ENCODE data around the gene LRRC15. TPM values are rescaled to one million over a fixed set of nuclear protein-coding genes. Genes with fewer than 3 reads are reported as not detected.
A peak's percentile ranks its signal among the peaks of the same experiment; 100 is the strongest.

The LRRC15 gene
- total RNA-seq, 1 experiment from 2014 or later = 0.36 TPM

DNA sequence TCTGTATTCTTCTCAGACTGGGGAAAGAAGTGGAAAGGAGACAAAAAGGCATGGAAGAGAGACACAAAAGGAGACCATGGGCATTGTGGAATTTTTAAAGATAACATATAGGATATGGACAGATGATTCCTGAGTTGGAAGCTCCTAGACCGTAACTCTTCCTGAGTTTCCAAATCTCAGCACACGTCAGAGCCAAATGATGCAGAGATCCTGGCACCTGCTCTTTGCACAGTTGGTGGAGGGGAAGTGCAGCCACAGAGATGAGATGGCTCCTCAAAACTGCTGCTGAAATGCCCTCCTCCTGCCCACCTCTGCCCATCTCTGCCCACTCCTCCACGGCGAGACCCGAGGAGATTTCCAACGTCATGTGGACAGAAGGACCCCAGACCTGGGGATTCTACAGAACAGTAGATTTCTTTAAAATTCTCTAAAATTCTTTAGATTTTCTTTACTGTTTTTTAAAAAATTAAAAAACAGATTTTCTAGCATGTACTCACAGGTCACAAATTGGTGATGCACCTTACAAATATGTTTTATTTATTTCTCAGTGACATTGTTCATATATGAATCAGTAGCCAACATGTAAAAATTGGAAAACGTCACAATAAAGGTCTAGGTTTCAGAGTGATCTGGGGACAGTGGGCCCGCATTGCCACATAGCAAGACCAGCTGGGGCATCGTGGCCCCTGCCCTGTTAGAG lies 26.5 kb downstream of the LRRC15 start:
- DNase-seq (peak; percentile 27), ATAC-seq (no peak)
- no peak overlapping the region for H3K4me2 ChIP-seq (ENCODE audit: low read length)
- no peak overlapping the region for H3K27ac ChIP-seq (ENCODE audit: low read length)
- H3K36me3 ChIP-seq (ENCODE audit: low read depth, low read length) = no peaks in the 10 kb centered on the region
- H3K79me2 ChIP-seq (ENCODE audit: low read length) = no peaks in the 10 kb centered on the region
- H3F3A ChIP-seq (ENCODE audit: low read length, unreplicated experiment) = no peaks in the 10 kb centered on the region
- no peaks in the 10 kb centered on the region for H3K9me2 ChIP-seq (replicated peaks; ENCODE audit: low read length)
- POLR2A ChIA-PET (ENCODE audit: unreplicated experiment) = no interaction called here
- no peak overlapping the region for H3K9ac ChIP-seq (ENCODE audit: low read length)
- H3K4me1 ChIP-seq (ENCODE audit: insufficient read depth, low read length) = no peaks in the 10 kb centered on the region; the same call in 1 of the 2 replicates
- intact Hi-C loops (cut with micrococcal nuclease) = loop anchor here (5.0 kb wide), 1 partner anchor 676 kb away; no protein-coding TSS in a partner anchor
- no peak overlapping the region for H3K4me3 ChIP-seq (ENCODE audit: low read length)
- H4K20me1 ChIP-seq (ENCODE audit: low read length) = no peaks in the 10 kb centered on the region
- no peaks in the 10 kb centered on the region for H3K9me3 ChIP-seq (ENCODE audit: low read length)
- no peaks in the 10 kb centered on the region for H3K27me3 ChIP-seq (ENCODE audit: low read length)
- no peak for TF ChIP-seq EZH2 (IDR thresholded peaks at IDR 0.05; ENCODE audit: low read length, unreplicated experiment)
- no peak for TF ChIP-seq CTCF (conservative IDR thresholded peaks at IDR 0.05; ENCODE audit: low read depth, low read length)
- TF ChIP-seq EZH2phosphoT487 (IDR thresholded peaks at IDR 0.05; ENCODE audit: borderline replicate concordance, low read length) = no peak
- CTCF ChIA-PET = interaction anchor here (0.6 to 1.0 kb wide), 5 partner anchors 15 to 635 kb away, joined by 3 to 4 read pairs (median 4); no protein-coding TSS in a partner anchor
- BruUV-seq (replicated peaks) = no TSS peak
- H2AFZ ChIP-seq (ENCODE audit: low read length) = no peak overlapping the region

DNA sequence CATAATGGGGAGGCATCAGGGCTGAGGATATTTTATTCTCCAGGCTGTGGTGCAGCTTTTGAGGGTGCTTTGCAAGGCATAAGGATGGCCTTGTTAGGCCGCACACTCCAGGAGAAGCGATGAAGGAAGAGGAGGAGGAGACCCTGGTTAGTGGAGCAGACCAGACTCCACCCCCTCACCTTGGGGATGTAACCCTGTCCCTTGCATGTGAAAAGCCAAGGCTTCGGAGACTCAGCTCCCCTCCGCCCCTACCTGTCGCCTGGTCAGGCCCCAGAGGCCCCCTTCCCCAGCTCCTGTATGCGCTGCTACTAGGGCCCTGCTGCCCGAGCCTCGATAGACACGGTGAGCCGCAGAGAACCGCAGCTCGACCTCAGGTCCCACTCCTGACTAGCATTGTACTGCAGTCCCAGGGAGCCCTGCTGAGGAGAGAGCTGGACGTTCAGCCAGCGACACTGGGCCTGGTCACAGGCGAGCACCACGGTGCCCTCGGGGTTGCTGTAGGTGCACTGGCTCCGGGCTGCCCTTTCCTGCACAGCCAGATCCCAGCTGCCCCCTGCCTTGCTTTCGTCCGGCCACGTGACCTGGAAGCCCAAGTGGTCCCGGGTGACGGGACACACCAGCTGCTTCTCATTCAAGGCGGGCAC lies 28.7 kb downstream of the LRRC15 start:
- Histone ChIP-seq H3K4me2 (ENCODE audit: low read length) (no peak overlapping the region), H4K20me1 (ENCODE audit: low read length) (no peaks in the 10 kb centered on the region), H3K79me2 (ENCODE audit: low read length) (no peaks in the 10 kb centered on the region), H3K4me3 (ENCODE audit: low read length) (no peak overlapping the region), H3K4me1 (ENCODE audit: insufficient read depth, low read length) (no peaks in the 10 kb centered on the region; the same call in 1 of the 2 replicates), H3K27me3 (ENCODE audit: low read length) (no peaks in the 10 kb centered on the region), H3K9me2 (replicated peaks; ENCODE audit: low read length) (no peaks in the 10 kb centered on the region), H3K27ac (ENCODE audit: low read length) (no peak overlapping the region), H2AFZ (ENCODE audit: low read length) (no peak overlapping the region), H3F3A (ENCODE audit: low read length, unreplicated experiment) (no peaks in the 10 kb centered on the region), H3K36me3 (ENCODE audit: low read depth, low read length) (no peaks in the 10 kb centered on the region), H3K9ac (ENCODE audit: low read length) (no peak overlapping the region), H3K9me3 (ENCODE audit: low read length) (no peaks in the 10 kb centered on the region)
- ChIA-PET CTCF (interaction anchor here (0.7 kb wide), 1 partner anchor 63 kb away, joined by 3 read pairs; no protein-coding TSS in a partner anchor), POLR2A (ENCODE audit: unreplicated experiment) (no interaction called here)
- TF ChIP-seq CTCF (conservative IDR thresholded peaks at IDR 0.05; ENCODE audit: low read depth, low read length) (no peak), EZH2phosphoT487 (IDR thresholded peaks at IDR 0.05; ENCODE audit: borderline replicate concordance, low read length) (no peak), EZH2 (IDR thresholded peaks at IDR 0.05; ENCODE audit: low read length, unreplicated experiment) (no peak)
- intact Hi-C loops (cut with micrococcal nuclease) = loop anchor here (5.0 kb wide), 1 partner anchor 674 kb away; no protein-coding TSS in a partner anchor
- no TSS peak for BruUV-seq (replicated peaks)
- ATAC-seq = no peak
- DNase-seq = no peak

All from PC-3 (cell line).